Uterus (tissue), 2 donors: ENCODE measurements around the gene ABRAXAS1.

ENCODE experiments used
- CTCF ChIP-seq, 4 experiments: fragments of 200-600 bp in 2 of 4; fragments of 450-650 bp in 2 of 4; sonication (generic) in 2 of 4; IDR thresholded peaks; one replicate each; pipeline ENCODE4 v1.5.1; 2016 to 2019; ENCODE audit warnings: antibody characterized with exemption in 4 of 4, mild to moderate bottlenecking in 2 of 4, moderate library complexity in 1 of 4
- POLR2A ChIP-seq, 2 donors: fragments of 450-650 bp; IDR thresholded peaks; one replicate each; pipeline ENCODE4 v1.6.1; 2016; ENCODE audit warnings: antibody characterized with exemption in 2 of 2, mild to moderate bottlenecking in 1 of 2, moderate library complexity in 1 of 2

GRCh38 chr4:83473423-83473822 lies 11.5 kb downstream of the ABRAXAS1 start:
- TF ChIP-seq CTCF (IDR thresholded peaks at IDR 0.05) (no peak), POLR2A (IDR thresholded peaks at IDR 0.05) (no peak)
